HCT116 (cell line): ENCODE results near the gene MTMR12. TPM values are rescaled to one million over a fixed set of nuclear protein-coding genes. Genes with fewer than 3 reads are reported as not detected.
"Not testable (repeated sequence)": the region's sequence is repeated elsewhere in the genome, so short reads cannot be mapped to it uniquely, and the experiment has no call there.

Experiments used
- ATAC-seq: fragments of 200-7000 bp; cut with Tn5 transposase; 2 replicates; pipeline ENCODE4 v1.9.1; 2020; ENCODE audit warnings: mild to moderate bottlenecking, moderate library complexity
- BruUV-seq: library from RNA; stranded (reverse); fragments of 400-500 nt; replicated peaks from 2 replicates; lab custom pipeline; 2021; lab: Mats Ljungman, UMichigan
- CTCF ChIA-PET: fragments of 300-600 bp; sonication (Branson Sonifier 250); formaldehyde crosslinking; loops from one replicate; lab custom pipeline; 2021; ENCODE audit warnings: antibody characterized with exemption; lab: Charles Lee
- POLR2A ChIA-PET: fragments of 300-600, 350-600 bp; sonication (Branson Sonifier 250); formaldehyde crosslinking; loops from one replicate; lab custom pipeline; 2021; ENCODE audit warnings: antibody characterized with exemption; lab: Charles Lee
- RAD21 ChIA-PET, 2 experiments: fragments of 300-600 bp; sonication (Branson Sonifier 250); formaldehyde crosslinking; loops; one replicate each; lab custom pipeline; 2023; ENCODE audit warnings: low total read pairs in 2 of 2; ENCODE audit not compliant: uncharacterized antibody in 2 of 2, unreplicated experiment in 2 of 2, low non-redundant PET in 1 of 2; lab: Charles Lee
- DNase-seq: peaks from one replicate; pipeline ENCODE4 v3.0.0-alpha.2; 2010; ENCODE audit warnings: low read depth, low spot score
- H2AFZ ChIP-seq: fragments of 200-600 bp; shearing (Covaris generic), sonication (generic); 2 replicates; pipeline ENCODE4 v1.6.1; 2017; ENCODE audit warnings: low read depth, mixed run types, mixed read lengths, antibody characterized with exemption, low read length; ENCODE audit not compliant: poor library complexity, severe bottlenecking
- H3K27ac ChIP-seq: 2 replicates; pipeline ENCODE4 v1.5.1; 2012; ENCODE audit warnings: low read depth, low read length
- H3K27me3 ChIP-seq: fragments of 200-600 bp; sonication (generic); 2 replicates; pipeline ENCODE4 v1.6.1; 2016; ENCODE audit warnings: mixed run types, low read length, mixed read lengths; ENCODE audit not compliant: insufficient read depth
- H3K36me3 ChIP-seq, 2 experiments: fragments of 200-500 bp in 1 of 2; fragments of 200-600 bp in 1 of 2; sonication (Bioruptor generic) in 1 of 2; sonication (generic) in 1 of 2; 2 replicates each; pipeline versions ENCODE4 v1.5.1 to v1.6.1; 2014 to 2016; ENCODE audit warnings: low read length in 2 of 2, inconsistent platforms in 1 of 2, mixed read lengths in 1 of 2, mixed run types in 1 of 2; ENCODE audit not compliant: insufficient read depth in 2 of 2, control insufficient read depth in 1 of 2
- H3K4me1 ChIP-seq, 2 experiments: fragments of 200-600 bp in 1 of 2; sonication (generic) in 1 of 2; 2 replicates each; pipeline versions ENCODE4 v1.5.1 to v1.6.1; 2012 to 2017; ENCODE audit warnings: low read length in 2 of 2, inconsistent platforms in 1 of 2, mild to moderate bottlenecking in 1 of 2, mixed read lengths in 1 of 2, mixed run types in 1 of 2, moderate library complexity in 1 of 2; ENCODE audit not compliant: insufficient read depth in 2 of 2, control insufficient read depth in 1 of 2
- H3K4me2 ChIP-seq: fragments of 200-600 bp; sonication (generic); 2 replicates; pipeline ENCODE4 v1.6.1; 2017; ENCODE audit warnings: mixed run types, low read length, mixed read lengths
- H3K4me3 ChIP-seq, 2 experiments: fragments of 200-600 bp in 1 of 2; sonication (generic) in 1 of 2; replicated peaks in 1 of 2; 2 replicates each; pipeline ENCODE4 v1.5.1; 2011 to 2016; ENCODE audit warnings: low read length in 2 of 2, control low read depth in 1 of 2, low read depth in 1 of 2, mild to moderate bottlenecking in 1 of 2, mixed read lengths in 1 of 2, mixed run types in 1 of 2
- H3K79me2 ChIP-seq: fragments of 200-600 bp; sonication (generic); 2 replicates; pipeline ENCODE4 v1.6.1; 2017; ENCODE audit warnings: mild to moderate bottlenecking, mixed run types, low read length, moderate library complexity, mixed read lengths; ENCODE audit not compliant: insufficient read depth
- H3K9ac ChIP-seq: fragments of 200-600 bp; sonication (generic); 2 replicates; pipeline ENCODE4 v1.6.1; 2016; ENCODE audit warnings: low read length, mixed read lengths
- H3K9me2 ChIP-seq: fragments of 200-600 bp; sonication (generic), shearing (Covaris generic); 2 replicates; pipeline ENCODE4 v1.6.1; 2017; ENCODE audit warnings: mixed run types, mild to moderate bottlenecking, moderate library complexity; ENCODE audit not compliant: insufficient read depth
- H3K9me3 ChIP-seq, 2 experiments: fragments of 200-500 bp in 1 of 2; fragments of 200-600 bp in 1 of 2; sonication (Bioruptor generic) in 1 of 2; sonication (generic) in 1 of 2; 2 replicates each; pipeline ENCODE4 v1.6.1; 2014 to 2017; ENCODE audit warnings: low read length in 2 of 2, mixed read lengths in 2 of 2, inconsistent platforms in 1 of 2, low read depth in 1 of 2, mild to moderate bottlenecking in 1 of 2, mixed run types in 1 of 2, moderate library complexity in 1 of 2; ENCODE audit not compliant: control insufficient read depth in 1 of 2, insufficient read depth in 1 of 2
- H4K20me1 ChIP-seq: fragments of 200-600 bp; sonication (generic), shearing (Covaris generic); 2 replicates; pipeline ENCODE4 v1.6.1; 2017; ENCODE audit warnings: mixed run types, mild to moderate bottlenecking, moderate library complexity; ENCODE audit not compliant: insufficient read depth
- ATF3 ChIP-seq: IDR thresholded peaks from 2 replicates; pipeline ENCODE4 v1.6.1; 2012
- POLR2AphosphoS5 ChIP-seq: IDR thresholded peaks from 2 replicates; pipeline ENCODE4 v1.6.1; 2011; ENCODE audit warnings: mild to moderate bottlenecking, low read depth, low read length, moderate library complexity
- RAD21 ChIP-seq: IDR thresholded peaks from 2 replicates; pipeline ENCODE4 v1.6.1; 2012; ENCODE audit warnings: low read depth, mild to moderate bottlenecking
- SIN3A ChIP-seq: IDR thresholded peaks from 2 replicates; pipeline ENCODE4 v1.6.1; 2012; ENCODE audit warnings: low read depth
- SRF ChIP-seq: IDR thresholded peaks from 2 replicates; pipeline ENCODE4 v1.6.1; 2012; ENCODE audit warnings: low read depth
- TCF7L2 ChIP-seq: IDR thresholded peaks from 2 replicates; pipeline ENCODE4 v1.7.0; 2011; ENCODE audit warnings: borderline replicate concordance, inconsistent platforms; ENCODE audit not compliant: insufficient read depth, insufficient read length; ENCODE audit errors: extremely low read depth
- intact Hi-C: fragments of 100-400 bp; cut with micrococcal nuclease; formaldehyde crosslinking; loops from 2 replicates; pipeline ENCODE4 v1.10.0; 2022
- total RNA-seq: library from RNA; stranded (reverse); gene quantifications from one replicate; pipeline ENCODE4 v1.2.1, GENCODE V29; 2021; ENCODE audit not compliant: unreplicated experiment

Gene MTMR12
- total RNA-seq, 1 experiment from 2014 or later = 27.3 TPM

GRCh38 chr5:32298059-32298415 is 14.7 kb downstream of the MTMR12 start:
- CTCF ChIA-PET = no interaction called here

GRCh38 chr5:32297181-32298058 is 15.3 kb downstream of the MTMR12 start:
- no peak for TF ChIP-seq TCF7L2
- TF ChIP-seq SIN3A = no peak
- no peak for TF ChIP-seq RAD21
- intact Hi-C loops = no loop called here
- DNase-seq (no peak), ATAC-seq (no peak)
- Histone ChIP-seq H3K27ac (no peak overlapping the region), H3K4me2 (no peak overlapping the region), H3K27me3 (no peaks in the 10 kb centered on the region), H3K4me1 (peaks cover 0 to 6% of the 10 kb centered on the region in 2 experiments; a peak in 1 of 4 replicates), H3K36me3 (no peaks in the 10 kb centered on the region), H2AFZ (no peak overlapping the region), H3K79me2 (peaks cover 43% of the 10 kb centered on the region), H3K9me2 (no peaks in the 10 kb centered on the region), H3K4me3 (no peak overlapping the region), H4K20me1 (0 out of 2 replicates have a peak, but pooled peaks cover 8% of the 10 kb centered on the region), H3K9ac (no peak overlapping the region), H3K9me3 (no peaks in the 10 kb centered on the region)
- ChIA-PET POLR2A (no interaction called here), CTCF (no interaction called here), RAD21 (no interaction called here)
- no TSS peak for BruUV-seq

More at GRCh38 chr5:32298059-32298415, 14.7 kb downstream of the MTMR12 start:
- Histone ChIP-seq H2AFZ (no peak overlapping the region), H3K9me3 (no peaks in the 10 kb centered on the region), H3K4me2 (no peak overlapping the region), H3K79me2 (peaks cover 49% of the 10 kb centered on the region), H3K9me2 (no peaks in the 10 kb centered on the region), H4K20me1 (0 out of 2 replicates have a peak, but pooled peaks cover 8% of the 10 kb centered on the region), H3K27ac (no peak overlapping the region), H3K27me3 (no peaks in the 10 kb centered on the region), H3K36me3 (no peaks in the 10 kb centered on the region), H3K4me1 (peaks cover 0 to 6% of the 10 kb centered on the region in 2 experiments; a peak in 1 of 4 replicates)
- BruUV-seq = no TSS peak
- ATAC-seq = no peak
- POLR2A ChIA-PET = no interaction called here
- DNase-seq = no peak
- TF ChIP-seq POLR2AphosphoS5 = no peak
- TF ChIP-seq SIN3A = no peak
- TF ChIP-seq SRF = no peak
- no peak for TF ChIP-seq ATF3
- TF ChIP-seq, all 23 proteins: peak for 0
- Histone ChIP-seq H3K9ac (no peak overlapping the region), H3K4me3 (no peak overlapping the region)
- RAD21 ChIA-PET = no interaction called here
- intact Hi-C loops = no loop called here

DNA sequence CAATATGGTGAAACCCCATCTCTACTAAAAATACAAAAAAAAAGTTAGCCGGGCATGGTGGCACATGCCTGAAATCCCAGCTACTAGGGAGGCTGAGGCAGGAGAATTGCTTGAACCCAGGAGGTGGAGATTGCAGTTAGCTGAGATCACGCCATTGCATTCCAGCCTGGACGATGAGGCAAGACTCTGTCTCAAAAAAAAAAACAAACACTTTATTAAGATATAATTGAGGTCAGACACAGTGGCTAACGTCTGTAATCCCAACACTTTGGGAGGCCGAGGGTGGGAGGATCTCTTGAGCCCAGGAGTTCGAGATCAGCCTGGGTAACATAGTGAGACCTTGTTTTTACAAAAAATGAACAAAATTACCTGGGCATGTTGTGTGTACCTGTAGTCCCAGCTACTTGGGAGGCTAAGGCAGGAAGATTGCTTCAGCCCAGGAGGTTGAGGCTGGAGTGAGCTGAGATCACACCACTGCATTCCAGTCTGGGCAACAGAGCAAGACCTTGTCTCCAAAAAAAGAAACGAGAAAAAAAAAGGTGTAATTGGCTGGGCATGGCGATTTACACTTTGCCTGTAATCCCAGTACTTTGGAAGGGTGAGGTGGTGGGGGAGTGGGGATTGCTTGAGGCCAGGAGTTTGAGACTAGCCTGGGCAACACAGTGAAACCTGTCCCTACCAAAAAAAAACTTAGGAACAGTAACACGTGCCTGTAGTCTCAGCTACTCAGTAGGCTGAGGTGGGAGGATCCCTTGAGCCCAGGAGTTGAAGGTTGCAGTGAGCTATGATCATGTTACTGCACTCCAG is 16.6 kb downstream of the MTMR12 start:
- intact Hi-C loops, H3K4me1 ChIP-seq, H3K27ac ChIP-seq, CTCF ChIA-PET, ATAC-seq, H3K4me2 ChIP-seq, H3K4me3 ChIP-seq, H4K20me1 ChIP-seq, H2AFZ ChIP-seq, H3K27me3 ChIP-seq, H3K36me3 ChIP-seq, H3K9me3 ChIP-seq, BruUV-seq, H3K9ac ChIP-seq, RAD21 ChIA-PET, H3K9me2 ChIP-seq, DNase-seq, POLR2A ChIA-PET: not testable (repeated sequence)
- H3K79me2 ChIP-seq = peaks cover 39% of the 10 kb centered on the region
